Sigmoid colon (tissue), 7 donors: ENCODE measurements around the gene METTL25. TPM values are rescaled to one million over a fixed set of nuclear protein-coding genes. Genes with fewer than 3 reads are reported as not detected.
A peak's percentile ranks its signal among the peaks of the same experiment; 100 is the strongest.

Source experiments
- DNase-seq: peaks from one replicate; pipeline ENCODE4 v3.0.0-alpha.2; 2019
- H3K27ac ChIP-seq, 4 donors: fragments of 200-600 bp; sonication (generic); one replicate each; pipeline ENCODE4 v1.5.1; 2016 to 2019; ENCODE audit warnings: mild to moderate bottlenecking in 1 of 4
- H3K27me3 ChIP-seq, 3 donors: fragments of 200-600 bp; sonication (generic); one replicate each; pipeline ENCODE4 v1.5.1; 2019; ENCODE audit warnings: mild to moderate bottlenecking in 1 of 3
- H3K36me3 ChIP-seq, 4 donors: fragments of 200-600 bp; sonication (generic); one replicate each; pipeline ENCODE4 v1.5.1; 2016 to 2019
- H3K4me1 ChIP-seq, 4 donors: fragments of 200-600 bp; sonication (generic); one replicate each; pipeline ENCODE4 v1.5.1; 2017 to 2019
- H3K4me3 ChIP-seq, 4 donors: fragments of 200-600 bp; sonication (generic); one replicate each; pipeline ENCODE4 v1.5.1; 2017 to 2019; ENCODE audit warnings: mild to moderate bottlenecking in 2 of 4, moderate library complexity in 1 of 4
- H3K9me3 ChIP-seq, 4 donors: fragments of 200-600 bp in 3 of 4; sonication (generic) in 3 of 4; one replicate each; pipeline versions ENCODE4 v1.5.1 to v1.6.1; 2013 to 2019
- CTCF ChIP-seq, 4 experiments: fragments of 450-650 bp in 3 of 4; fragments of 200-600 bp in 1 of 4; IDR thresholded peaks; one replicate each; pipeline ENCODE4 v1.5.1; 2016 to 2019; ENCODE audit warnings: antibody characterized with exemption in 4 of 4, mild to moderate bottlenecking in 3 of 4, moderate library complexity in 2 of 4
- EP300 ChIP-seq, 4 donors: sonication (generic); formaldehyde crosslinking; IDR thresholded peaks; one replicate each; pipeline ENCODE4 v1.6.1; 2017; ENCODE audit warnings: antibody characterized with exemption in 4 of 4
- POLR2A ChIP-seq, 2 donors: fragments of 450-650 bp; IDR thresholded peaks; one replicate each; pipeline ENCODE4 v1.6.1; 2016; ENCODE audit warnings: antibody characterized with exemption in 2 of 2, mild to moderate bottlenecking in 2 of 2, moderate library complexity in 2 of 2
- POLR2AphosphoS5 ChIP-seq, 4 donors: sonication (generic); formaldehyde crosslinking; IDR thresholded peaks; one replicate each; pipeline ENCODE4 v1.6.1; 2017; ENCODE audit warnings: antibody characterized with exemption in 4 of 4
- WGBS, 2 donors: extraction: QIAGEN DNeasy Blood & Tissue Kit; methylation state at CpG; one replicate each; pipeline ENCODE4 v1.1.7; 2013; 5-methylcytosine and 5-hydroxymethylcytosine counted together
- intact Hi-C: fragments of 100-400 bp; cut with DNase I; formaldehyde crosslinking; loops from one replicate; pipeline ENCODE4 v1.15.1; 2023
- polyA plus RNA-seq, 3 donors: library from polyadenylated mRNA; stranded (reverse); fragments of 200-250 nt; gene quantifications; one replicate each; pipeline ENCODE4 v1.2.3, GENCODE V29; 2013
- total RNA-seq, 4 donors: library from RNA; depleted of rRNA; stranded (reverse); fragments of >200 nt; gene quantifications; one replicate each; pipeline ENCODE4 v1.1.0, GENCODE V29; 2016
- donor health status: healthy with polysubstance abuse.
- donor health status: Bipolar disorder and iron deficiency.
- donor health status: healthy.

Gene METTL25
- total and polyA plus RNA-seq, 7 donors = 3.9 to 59.9 (median 22.7) TPM

GRCh38 chr12:82415402-82415801, 57.1 kb downstream of the METTL25 start:
- Histone ChIP-seq H3K27ac (no peak overlapping the region), H3K4me1 (no peaks in the 10 kb centered on the region), H3K27me3 (no peaks in the 10 kb centered on the region), H3K4me3 (no peak overlapping the region), H3K36me3 (no peaks in the 10 kb centered on the region), H3K9me3 (no peaks in the 10 kb centered on the region)
- DNase-seq = no peak
- WGBS, 2 donors = 92 to 95% methylated on average over 3 of the region's 3 CpGs
- TF ChIP-seq POLR2AphosphoS5 (IDR thresholded peaks at IDR 0.05) (no peak), CTCF (IDR thresholded peaks at IDR 0.05) (no peak)
- intact Hi-C loops = no loop called here

GRCh38 chr12:82425241-82425640, 66.9 kb downstream of the METTL25 start:
- intact Hi-C loops = no loop called here
- Histone ChIP-seq H3K27me3 (no peaks in the 10 kb centered on the region), H3K36me3 (no peaks in the 10 kb centered on the region), H3K4me3 (no peak overlapping the region), H3K4me1 (peaks cover 0 to 6% (median 2%) of the 10 kb centered on the region in 4 donors), H3K9me3 (no peaks in the 10 kb centered on the region), H3K27ac (no peak overlapping the region)
- no peak for DNase-seq
- TF ChIP-seq EP300 (IDR thresholded peaks at IDR 0.05) (no peak), POLR2AphosphoS5 (IDR thresholded peaks at IDR 0.05) (no peak), CTCF (IDR thresholded peaks at IDR 0.05) (no peak), POLR2A (IDR thresholded peaks at IDR 0.05) (no peak)
- 85 to 86% methylated on average over 2 of the region's 2 CpGs for WGBS, 2 donors

GRCh38 chr12:82426081-82426480, 67.8 kb downstream of the METTL25 start:
- Histone ChIP-seq H3K4me3 (no peak overlapping the region), H3K36me3 (no peaks in the 10 kb centered on the region), H3K4me1 (peaks cover 0 to 6% (median 2%) of the 10 kb centered on the region in 4 donors), H3K27me3 (no peaks in the 10 kb centered on the region), H3K27ac (no peak overlapping the region), H3K9me3 (no peaks in the 10 kb centered on the region)
- intact Hi-C loops = no loop called here
- DNase-seq = no peak
- no peak for TF ChIP-seq POLR2A (IDR thresholded peaks at IDR 0.05)
- no peak for TF ChIP-seq POLR2AphosphoS5 (IDR thresholded peaks at IDR 0.05)
- TF ChIP-seq CTCF (IDR thresholded peaks at IDR 0.05) = no peak
- TF ChIP-seq EP300 (IDR thresholded peaks at IDR 0.05) = no peak
- WGBS, 2 donors = 16 to 45% methylated on average over 4 of the region's 4 CpGs

- peaks cover 0 to 6% (median 2%) of the 10 kb centered on the region in 4 donors for H3K4me1 ChIP-seq
- no peaks in the 10 kb centered on the region for H3K9me3 ChIP-seq
- no peaks in the 10 kb centered on the region for H3K36me3 ChIP-seq
- no peak for DNase-seq
- no peak for TF ChIP-seq POLR2A (IDR thresholded peaks at IDR 0.05)
- TF ChIP-seq CTCF (IDR thresholded peaks at IDR 0.05) = no peak
- TF ChIP-seq POLR2AphosphoS5 (IDR thresholded peaks at IDR 0.05) = no peak
- intact Hi-C loops = no loop called here
- 92 to 94% methylated on average over 2 of the region's 2 CpGs for whole genome bisulfite sequencing, 2 donors
- H3K4me3 ChIP-seq = no peak overlapping the region
- no peaks in the 10 kb centered on the region for H3K27me3 ChIP-seq
- H3K27ac ChIP-seq = no peak overlapping the region
These were observed 68.3 kb downstream of the METTL25 start for GRCh38 chr12:82426586-82426985.

GRCh38 chr12:82430541-82431145, 72.3 kb downstream of the METTL25 start:
- intact Hi-C loops = no loop called here
- no peaks in the 10 kb centered on the region for H3K27me3 ChIP-seq
- H3K9me3 ChIP-seq = no peaks in the 10 kb centered on the region
- no peak overlapping the region for H3K4me3 ChIP-seq
- H3K36me3 ChIP-seq = no peaks in the 10 kb centered on the region
- no peak overlapping the region for H3K27ac ChIP-seq
- H3K4me1 ChIP-seq = peaks cover 0 to 6% (median 2%) of the 10 kb centered on the region in 4 donors
- TF ChIP-seq EP300 (IDR thresholded peaks at IDR 0.05) (no peak), CTCF (IDR thresholded peaks at IDR 0.05) (no peak), POLR2AphosphoS5 (IDR thresholded peaks at IDR 0.05) (peak in 1 of 4 donors; percentile 8)
- DNase-seq = no peak
- 85 to 87% methylated on average over 3 of the region's 3 CpGs for WGBS, 2 donors
